LNCAP (cell line): Measurements from ENCODE around the gene PPM1K.

ENCODE experiments used
- TF ChIP-seq, protein P1 (sequence below): fragments of 450-650 bp; IDR thresholded peaks from 2 replicates; pipeline ENCODE4 v1.5.1; 2017; ENCODE audit warnings: mild to moderate bottlenecking

Gene PPM1K

DNA sequence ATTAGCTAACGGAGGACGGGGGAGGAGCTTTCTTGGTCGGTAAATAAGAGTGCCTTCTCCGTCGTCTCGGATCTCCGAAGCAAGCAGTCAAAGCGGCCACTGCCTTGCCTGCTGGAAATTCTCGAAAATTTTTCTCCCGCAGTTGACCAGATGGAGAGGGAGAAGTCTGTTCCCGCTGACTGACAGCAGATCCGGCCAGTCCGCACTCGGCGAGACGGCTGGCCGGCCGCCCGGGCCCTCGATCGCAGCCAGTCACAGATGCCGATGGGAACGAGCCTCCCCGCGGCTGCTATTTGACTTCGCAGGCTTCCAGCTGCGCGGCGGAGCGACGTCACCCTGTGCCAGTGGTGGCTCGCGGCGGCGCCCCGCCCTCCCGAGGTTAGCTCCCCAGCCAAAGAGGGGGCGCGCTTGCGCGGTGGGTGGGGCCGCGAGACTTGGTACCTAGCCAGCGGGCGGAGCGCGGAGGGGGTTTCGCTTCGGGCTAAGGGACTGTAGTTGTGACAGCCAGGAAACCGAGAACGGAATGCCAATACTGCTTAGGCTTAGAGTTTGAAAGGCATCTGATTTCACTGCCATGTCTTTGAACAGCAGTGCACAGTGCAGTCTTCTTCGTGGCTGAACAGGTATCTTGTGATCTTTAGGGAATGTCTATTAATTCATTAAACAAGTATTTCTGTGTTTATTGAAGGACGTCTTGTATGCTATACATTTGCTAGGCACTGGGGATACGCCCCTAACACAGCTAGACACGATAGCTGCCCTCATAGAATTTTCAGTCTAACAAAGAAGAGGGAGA lies at the start of gene PPM1K:
TSS of gene PPM1K (minus strand) at position 123 of the 796 bp plus-strand sequence. CDS start 5,978 bp downstream, outside the sequence.
- TF ChIP-seq, protein P1, sequence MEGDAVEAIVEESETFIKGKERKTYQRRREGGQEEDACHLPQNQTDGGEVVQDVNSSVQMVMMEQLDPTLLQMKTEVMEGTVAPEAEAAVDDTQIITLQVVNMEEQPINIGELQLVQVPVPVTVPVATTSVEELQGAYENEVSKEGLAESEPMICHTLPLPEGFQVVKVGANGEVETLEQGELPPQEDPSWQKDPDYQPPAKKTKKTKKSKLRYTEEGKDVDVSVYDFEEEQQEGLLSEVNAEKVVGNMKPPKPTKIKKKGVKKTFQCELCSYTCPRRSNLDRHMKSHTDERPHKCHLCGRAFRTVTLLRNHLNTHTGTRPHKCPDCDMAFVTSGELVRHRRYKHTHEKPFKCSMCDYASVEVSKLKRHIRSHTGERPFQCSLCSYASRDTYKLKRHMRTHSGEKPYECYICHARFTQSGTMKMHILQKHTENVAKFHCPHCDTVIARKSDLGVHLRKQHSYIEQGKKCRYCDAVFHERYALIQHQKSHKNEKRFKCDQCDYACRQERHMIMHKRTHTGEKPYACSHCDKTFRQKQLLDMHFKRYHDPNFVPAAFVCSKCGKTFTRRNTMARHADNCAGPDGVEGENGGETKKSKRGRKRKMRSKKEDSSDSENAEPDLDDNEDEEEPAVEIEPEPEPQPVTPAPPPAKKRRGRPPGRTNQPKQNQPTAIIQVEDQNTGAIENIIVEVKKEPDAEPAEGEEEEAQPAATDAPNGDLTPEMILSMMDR, result no peak

DNA sequence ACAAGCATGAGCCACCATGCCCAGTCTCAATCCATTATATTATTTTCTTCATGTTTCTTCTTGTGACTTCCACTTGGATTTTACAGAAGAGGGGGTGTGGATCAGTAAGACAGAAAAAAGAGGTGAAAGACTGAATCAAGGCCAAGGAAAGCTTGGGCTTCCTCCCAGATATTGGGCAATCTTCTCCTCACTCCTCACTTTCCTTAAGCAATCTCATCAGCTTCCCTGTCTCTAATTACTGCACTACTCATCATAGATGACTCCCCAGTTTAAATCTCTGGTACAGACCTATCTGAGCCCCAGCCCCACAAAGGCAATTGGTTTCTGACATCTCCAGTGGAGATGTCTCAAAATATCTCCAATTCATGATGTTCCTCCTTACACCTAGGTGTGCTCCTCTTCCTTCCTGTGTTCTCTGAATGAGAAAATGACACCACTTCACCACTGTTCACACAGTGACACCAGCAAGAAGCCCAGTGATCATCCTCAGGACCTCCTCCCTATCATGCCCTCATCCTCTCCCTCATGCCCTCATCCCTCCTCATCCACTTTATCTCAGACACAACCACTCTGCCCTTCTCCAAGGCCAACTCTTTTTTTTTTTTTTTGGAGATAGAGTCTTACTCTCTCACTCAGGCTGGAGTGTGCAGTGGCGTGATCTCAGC lies 49.5 kb upstream of the PPM1K start:
- TF ChIP-seq, protein P1, result no peak

DNA sequence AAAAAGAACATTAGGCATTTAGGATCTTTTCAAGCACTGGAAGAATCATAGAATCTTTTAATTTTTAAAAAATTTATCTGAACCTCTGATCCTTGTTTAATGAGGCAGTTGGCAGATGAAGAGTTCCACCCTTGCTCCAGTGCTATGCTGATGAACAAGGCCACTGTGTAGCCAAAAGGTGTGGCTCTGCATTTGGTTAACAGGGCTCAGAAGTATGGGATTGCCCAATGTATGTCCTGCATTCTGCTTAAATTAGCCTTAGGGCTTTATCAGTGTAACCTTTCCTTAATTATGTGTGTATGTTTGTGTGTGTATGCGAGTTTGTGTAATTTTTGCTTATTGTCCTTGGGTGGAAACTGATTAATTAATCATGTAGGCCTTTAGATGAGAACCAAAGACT lies 43.3 kb upstream of the PPM1K start:
- TF ChIP-seq, protein P1, result no peak

DNA sequence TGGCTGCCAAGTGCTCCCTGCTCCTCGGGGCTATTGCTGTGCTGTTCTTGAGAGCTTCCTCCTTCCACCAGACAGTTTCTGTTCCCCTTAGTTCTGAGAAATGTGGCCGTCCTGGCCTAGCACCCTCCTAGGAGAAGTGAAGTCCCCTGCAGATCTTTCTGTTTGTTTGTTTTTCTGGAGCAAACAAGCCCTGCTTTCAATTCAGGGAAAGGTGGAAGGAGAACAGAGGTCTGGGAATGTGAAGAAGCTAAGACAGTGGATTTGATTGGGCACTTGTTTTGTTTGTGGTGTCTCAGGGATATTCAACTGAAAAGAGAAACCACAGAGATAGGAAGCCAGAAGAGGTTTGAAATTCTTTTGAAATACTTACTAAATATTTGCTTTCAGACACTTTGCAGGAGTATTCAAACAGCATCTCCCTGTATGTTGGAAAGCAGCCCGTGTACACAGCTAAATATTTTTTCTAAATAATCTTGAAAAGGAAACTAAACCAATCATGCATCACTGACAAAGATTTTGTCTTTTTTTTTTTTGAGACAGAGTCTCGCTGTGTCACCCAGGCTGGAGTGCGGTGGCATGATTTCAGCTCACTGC lies 36.5 kb upstream of the PPM1K start:
- TF ChIP-seq, protein P1, result no peak

DNA sequence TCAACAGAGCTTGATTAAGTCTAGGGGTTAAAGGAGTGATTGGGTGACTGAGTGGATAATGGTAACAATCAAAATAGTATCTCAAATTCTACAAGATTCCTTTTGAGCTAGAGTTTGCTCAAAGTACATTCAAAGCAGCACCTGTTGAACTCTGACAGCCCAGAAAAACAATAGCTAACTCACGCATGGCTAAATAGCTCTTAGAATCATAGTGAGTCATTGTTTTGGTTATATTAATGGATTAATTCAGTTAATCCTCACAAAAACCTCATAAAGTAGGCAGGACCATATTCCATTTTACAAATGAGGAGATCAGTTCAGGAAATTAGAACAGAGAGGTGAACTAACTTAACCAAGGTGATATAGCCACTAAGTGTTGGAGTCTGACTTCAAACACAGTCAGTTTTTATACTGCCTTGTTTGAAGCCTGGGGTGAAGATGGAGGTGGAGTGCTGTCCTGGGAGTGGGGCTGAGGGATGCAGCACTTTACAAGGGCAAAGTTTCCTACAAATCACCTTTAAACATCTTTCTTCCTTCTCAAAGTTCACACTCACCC lies 35.9 kb upstream of the PPM1K start:
- TF ChIP-seq, protein P1, result no peak

DNA sequence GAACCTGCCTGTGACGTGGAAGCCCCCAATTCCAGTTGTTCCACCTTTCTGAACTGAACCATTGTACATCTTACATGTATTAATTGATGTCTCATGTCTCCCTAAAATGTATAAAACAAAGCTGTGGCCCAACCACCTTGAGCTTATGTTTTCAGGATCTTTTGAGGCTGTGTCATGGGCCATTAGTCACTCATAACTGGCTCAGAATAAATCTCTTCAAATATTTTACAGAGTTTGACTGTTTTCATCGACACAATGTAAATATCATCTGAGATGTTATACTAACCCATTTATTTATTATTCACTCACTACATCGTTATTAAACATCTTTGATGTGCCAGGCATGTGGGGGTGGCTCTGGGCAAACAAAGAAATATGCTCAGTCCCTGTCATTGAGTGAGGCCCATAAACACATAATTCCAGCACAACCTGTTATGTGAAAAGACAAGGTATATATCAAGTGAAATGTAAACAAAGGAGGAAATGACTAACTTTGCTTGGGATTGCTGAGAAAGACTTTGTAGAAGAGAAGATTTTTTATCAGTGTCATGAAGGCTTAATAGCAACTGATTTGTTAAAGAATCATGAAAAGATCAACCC lies 34.5 kb upstream of the PPM1K start:
- TF ChIP-seq, protein P1, result no peak

DNA sequence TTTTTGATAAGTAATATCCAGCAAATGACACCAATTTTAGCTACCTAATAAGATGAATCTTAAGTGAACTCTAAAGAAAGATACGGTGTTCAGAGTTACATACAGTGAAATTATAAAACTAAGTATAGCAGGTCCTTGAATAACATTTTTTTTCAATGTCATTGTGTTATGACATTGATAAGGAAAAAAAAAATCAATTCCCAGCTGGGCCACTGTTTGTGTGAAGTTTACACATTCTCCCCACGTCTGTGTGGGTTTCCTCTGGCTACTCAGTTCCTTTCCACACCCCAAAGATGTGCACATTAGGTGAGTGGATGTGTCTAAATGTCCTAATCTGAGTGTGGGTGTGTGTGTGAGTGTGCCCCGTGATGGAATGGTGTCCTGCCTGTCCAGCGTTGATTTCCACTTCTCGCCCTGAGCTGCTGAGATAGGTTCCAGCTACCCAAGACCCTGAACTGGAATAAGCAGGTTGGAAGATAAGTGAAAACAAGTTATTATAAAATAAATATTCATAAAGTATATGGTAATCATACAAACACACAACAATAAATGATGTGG lies 31.2 kb upstream of the PPM1K start:
- TF ChIP-seq, protein P1, result no peak
